ENCODE results near the gene PAX1. TPM values are rescaled to one million over a fixed set of nuclear protein-coding genes. Genes with fewer than 3 reads are reported as not detected.

The PAX1 gene
- total and polyA plus RNA-seq, 2 of the 8 experiments (the other 6 are each of a cell fraction or from before 2014, with no cell fraction given): not detected

- TF ChIP-seq RNF2 (IDR thresholded peaks at IDR 0.05; ENCODE audit: borderline replicate concordance, low read depth, low read length, missing control alignments, poor library complexity, severe bottlenecking) (peak; percentile 58), EP300 (IDR thresholded peaks at IDR 0.05; ENCODE audit: borderline replicate concordance in 1 of 2, low read depth in 2 of 2, low read length in 2 of 2) (no peak), JUND (IDR thresholded peaks at IDR 0.05; ENCODE audit: low read length) (0 out of 2 replicates have a peak, but pooled peaks have one; percentile 6)
- FAIRE-seq: no peak
- H3K4me1 ChIP-seq (replicated peaks in 1 of 4; ENCODE audit: control insufficient read depth in 3 of 4, insufficient read depth in 4 of 4, low read length in 3 of 4): peaks cover 3 to 13% (median 5%) of the 10 kb centered on the region in 4 experiments; a peak in 6 of 7 replicates
These were observed 9.9 kb downstream of the PAX1 start for GRCh38 chr20:21715193-21715881.

More at GRCh38 chr20:21715193-21715881, 9.9 kb downstream of the PAX1 start:
- Histone ChIP-seq H3K4ac (replicated peaks; ENCODE audit: insufficient read length, low read depth, low read length) (no peak overlapping the region), H3K4me2 (ENCODE audit: insufficient read depth in 1 of 2, low read depth in 2 of 2, low read length in 2 of 2) (peak overlapping the region; percentile 76 to 95), H4K20me1 (replicated peaks in 1 of 2; ENCODE audit: control insufficient read depth in 1 of 2, insufficient read depth in 2 of 2, low read length in 2 of 2) (peaks cover 5 to 20% of the 10 kb centered on the region in 2 experiments), H2BK12ac (ENCODE audit: low read depth, low read length) (no peak overlapping the region), H3K79me2 (ENCODE audit: control insufficient read depth in 1 of 2, insufficient read depth in 2 of 2, low read length in 2 of 2) (no peaks in the 10 kb centered on the region), H2BK120ac (replicated peaks; ENCODE audit: low read depth, low read length) (no peak overlapping the region), H4K8ac (ENCODE audit: extremely low read depth, insufficient read depth, low read length) (no peak overlapping the region), H4K91ac (replicated peaks; ENCODE audit: insufficient read length, low read length) (no peak overlapping the region), H3K27ac (ENCODE audit: low read depth, low read length) (no peak overlapping the region), H3K56ac (replicated peaks; ENCODE audit: insufficient read length, low read depth, low read length) (no peak overlapping the region), H2AFZ (ENCODE audit: low read length) (no peak overlapping the region), H3K18ac (ENCODE audit: extremely low read depth, low read length) (no peak overlapping the region), H2BK5ac (ENCODE audit: low read depth, low read length) (no peak overlapping the region), H3K9me3 (ENCODE audit: insufficient read depth in 2 of 2, low read depth in 1 of 2, low read length in 1 of 2) (no peaks in the 10 kb centered on the region), H3K23ac (ENCODE audit: insufficient read length) (no peak overlapping the region), H3K27me3 (replicated peaks in 1 of 4; ENCODE audit: control insufficient read depth in 3 of 4, extremely low read depth in 1 of 4, insufficient read depth in 3 of 4, low read length in 3 of 4) (peaks cover 58 to 88% (median 79%) of the 10 kb centered on the region in 4 experiments), H3K14ac (ENCODE audit: insufficient read length) (no peak overlapping the region), H3K36me3 (ENCODE audit: control insufficient read depth in 2 of 4, insufficient read depth in 4 of 4, low read length in 3 of 4) (no peaks in the 10 kb centered on the region), H2BK20ac (ENCODE audit: low read length) (no peak overlapping the region), H2AK5ac (ENCODE audit: low read depth, low read length) (no peak overlapping the region), H3K79me1 (ENCODE audit: low read depth, low read length) (no peaks in the 10 kb centered on the region), H3K23me2 (ENCODE audit: low read depth, low read length) (peaks cover 9% of the 10 kb centered on the region; the same call in 1 of the 2 replicates), H3K9ac (replicated peaks in 1 of 4; ENCODE audit: extremely low read depth in 1 of 4, low read depth in 3 of 4, low read length in 3 of 4) (no peak overlapping the region), H4K5ac (ENCODE audit: insufficient read length, low read depth, low read length) (no peak overlapping the region), H2BK15ac (ENCODE audit: low read length) (no peak overlapping the region), H3K4me3 (ENCODE audit: extremely low read depth in 1 of 4, insufficient read depth in 2 of 4, low read depth in 3 of 4, low read length in 4 of 4) (peak overlapping the region in 1 of 4 experiments; percentile 58; a peak in 3 of 8 replicates)
- ChIA-PET POLR2A (ENCODE audit: partially characterized antibody) (interaction anchor here (1.1 to 2.9 kb wide), 2 partner anchors 11 to 12 kb away, joined by 4 to 8 read pairs; no protein-coding TSS in a partner anchor), CTCF (ENCODE audit: partially characterized antibody) (interaction anchor here (0.6 to 5.6 kb wide), 10 partner anchors 9 to 347 kb away, joined by 3 to 58 read pairs (median 4); partner anchors contain the start of gene PAX1)
- no peak for DNase-seq (ENCODE audit: low read depth in 1 of 2, low spot score in 2 of 2)
- WGBS, 2 experiments (ENCODE audit: extremely low coverage in 1 of 2, insufficient coverage in 1 of 2, insufficient read length in 1 of 2, insufficient replicate concordance in 2 of 2, low coverage in 1 of 2, low lambda C conversion rate in 2 of 2, missing lambda C conversion rate in 1 of 2): 9% methylated on average over 10 of the region's 10 CpGs; no CpG with 5 or more reads in 1 of the 2 experiments
